ENCODE data around the gene CFTR. TPM values are rescaled to one million over a fixed set of nuclear protein-coding genes. Genes with fewer than 3 reads are reported as not detected.

CFTR gene
- total RNA-seq, 1 experiment from 2014 or later: 1.2 TPM

GRCh38 chr7:117648203-117648866 lies 168.5 kb downstream of the CFTR start:
- Histone ChIP-seq H3K18ac (ENCODE audit: insufficient read length, low read depth, low read length) (no peak overlapping the region), H3K9ac (ENCODE audit: extremely low read depth, insufficient read length, low read length) (no peak overlapping the region), H3K4me2 (ENCODE audit: insufficient read depth, insufficient read length, low read length) (no peak overlapping the region), H2BK5ac (ENCODE audit: insufficient read length, low read length) (no peak overlapping the region), H3K27me3 (ENCODE audit: insufficient read depth, low read length) (no peaks in the 10 kb centered on the region; the same call in 1 of the 2 replicates), H4K5ac (ENCODE audit: insufficient read length, low read depth, low read length) (no peak overlapping the region), H3K79me1 (ENCODE audit: insufficient read depth, low read depth, low read length, poor library complexity, severe bottlenecking) (no peaks in the 10 kb centered on the region), H3K4ac (ENCODE audit: low read depth, low read length) (no peak overlapping the region), H3K23me2 (ENCODE audit: insufficient read length, low read depth, low read length, poor library complexity, severe bottlenecking) (no peaks in the 10 kb centered on the region), H3K9me3 (ENCODE audit: control insufficient read depth, low read depth, low read length) (no peaks in the 10 kb centered on the region), H3K14ac (ENCODE audit: insufficient read depth, low read length) (no peak overlapping the region), H4K20me1 (ENCODE audit: control insufficient read depth, insufficient read depth, insufficient read length) (no peaks in the 10 kb centered on the region), H3K56ac (ENCODE audit: insufficient read length, low read depth, low read length) (no peak overlapping the region), H3K79me2 (ENCODE audit: insufficient read depth, low read length) (no peaks in the 10 kb centered on the region), H2BK20ac (ENCODE audit: low read depth, low read length, poor library complexity, severe bottlenecking) (no peak overlapping the region), H2BK12ac (ENCODE audit: insufficient read length, low read depth, low read length) (no peak overlapping the region), H2AK5ac (ENCODE audit: insufficient read length, low read length) (no peak overlapping the region), H2BK15ac (ENCODE audit: low read depth, low read length) (no peak overlapping the region), H4K8ac (replicated peaks; ENCODE audit: insufficient read length, low read depth, low read length) (no peak overlapping the region), H3T11ph (ENCODE audit: low read length) (no peak overlapping the region), H4K91ac (ENCODE audit: insufficient read length, low read depth, low read length) (no peak overlapping the region), H2BK120ac (ENCODE audit: low read depth, low read length, poor library complexity, severe bottlenecking) (no peak overlapping the region), H2AFZ (ENCODE audit: low read length) (no peak overlapping the region), H3K27ac (ENCODE audit: insufficient read length, low read depth, low read length) (no peak overlapping the region), H3K4me1 (ENCODE audit: insufficient read depth, low read length) (peaks cover 5% of the 10 kb centered on the region), H3K23ac (ENCODE audit: insufficient read length, low read depth, low read length) (no peak overlapping the region)
- no CpG with 5 or more reads among the region's 5 CpGs for WGBS (ENCODE audit: extremely low coverage, insufficient read length, low lambda C conversion rate)
- Mint-ChIP-seq H3K4me3 (no peak overlapping the region), H3K27ac (no peak overlapping the region), H3K36me3 (ENCODE audit: insufficient read depth in 1 of 3, low read depth in 3 of 3) (peaks cover 0 to 7% (median 4%) of the 10 kb centered on the region in 3 experiments; a peak in 5 of 7 replicates), H3K27me3 (ENCODE audit: low read depth) (no peaks in the 10 kb centered on the region), H3K9me3 (no peaks in the 10 kb centered on the region), H3K4me1 (peaks cover 24 to 26% of the 10 kb centered on the region in 2 experiments)
- TF ChIP-seq CTCF (conservative IDR thresholded peaks at IDR 0.05): no peak
- no peak for DNase-seq
